HG03342 (cell line): ENCODE results near the gene AUTS2.

Experiments
- ATAC-seq: cut with Tn5 transposase; IDR thresholded peaks from one replicate; pipeline ENCODE4 v1.9.1; 2021; ENCODE audit warnings: mild to moderate bottlenecking, moderate library complexity; ENCODE audit not compliant: unreplicated experiment

Gene AUTS2

GRCh38 chr7:70210200-70210935 is 612.1 kb downstream of the AUTS2 start:
- no peak for ATAC-seq

DNA sequence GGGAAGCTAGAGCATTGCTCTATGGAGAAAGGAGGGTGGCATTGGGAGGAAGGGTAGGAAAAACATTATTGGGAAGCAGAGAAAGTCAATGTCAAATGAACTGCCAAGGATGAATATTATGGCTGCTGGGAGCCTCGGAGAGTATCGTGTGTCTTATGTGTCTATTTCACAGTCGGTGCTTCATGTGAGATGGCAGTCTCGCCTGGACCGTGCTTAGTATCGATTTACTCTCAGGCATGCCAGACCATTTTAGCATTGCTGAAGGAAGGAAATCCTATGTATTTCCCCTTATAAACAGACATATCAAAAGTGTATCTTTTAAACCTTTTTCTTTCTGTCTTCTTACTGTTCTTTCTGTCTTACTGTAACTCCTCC is 612.6 kb downstream of the AUTS2 start:
- ATAC-seq: no peak

DNA sequence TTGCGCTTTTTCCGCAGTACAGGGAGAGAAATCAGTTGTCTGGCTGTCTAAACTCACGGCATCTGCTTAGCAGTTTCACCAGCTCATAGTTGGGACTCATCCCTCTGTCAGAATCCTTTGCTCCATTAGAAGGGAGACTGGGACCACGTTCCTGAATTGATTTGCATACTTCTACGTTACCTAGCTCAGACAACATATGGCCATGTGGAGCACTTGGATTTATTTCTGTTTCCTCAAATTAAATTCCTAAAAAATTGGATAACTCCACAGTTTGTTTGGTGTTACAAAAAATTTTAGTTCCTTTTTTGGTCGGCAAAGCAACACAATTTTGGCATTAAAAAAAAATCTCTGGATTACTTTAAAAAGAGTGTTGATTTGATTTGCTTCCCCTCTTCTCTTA is 614.0 kb downstream of the AUTS2 start:
- no peak for ATAC-seq

DNA sequence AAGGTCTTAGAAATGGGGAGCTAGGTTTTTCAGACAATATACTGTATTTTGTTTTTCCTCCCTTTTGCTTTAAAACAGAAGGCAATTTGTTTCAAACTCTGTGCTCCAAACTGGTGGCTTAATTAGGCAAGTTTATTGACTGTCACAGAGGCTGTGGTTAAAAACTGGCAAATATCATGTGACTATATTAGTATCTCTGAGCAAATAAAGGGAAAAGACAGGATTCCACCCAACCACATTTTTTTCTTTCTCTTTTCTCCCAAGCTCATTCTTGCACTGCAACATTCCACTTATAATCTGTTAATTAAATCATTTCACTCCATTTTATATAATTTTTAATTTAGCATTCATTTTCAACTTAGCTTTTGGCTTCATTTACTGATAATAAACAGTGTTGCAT is 615.8 kb downstream of the AUTS2 start:
- ATAC-seq: no peak

DNA sequence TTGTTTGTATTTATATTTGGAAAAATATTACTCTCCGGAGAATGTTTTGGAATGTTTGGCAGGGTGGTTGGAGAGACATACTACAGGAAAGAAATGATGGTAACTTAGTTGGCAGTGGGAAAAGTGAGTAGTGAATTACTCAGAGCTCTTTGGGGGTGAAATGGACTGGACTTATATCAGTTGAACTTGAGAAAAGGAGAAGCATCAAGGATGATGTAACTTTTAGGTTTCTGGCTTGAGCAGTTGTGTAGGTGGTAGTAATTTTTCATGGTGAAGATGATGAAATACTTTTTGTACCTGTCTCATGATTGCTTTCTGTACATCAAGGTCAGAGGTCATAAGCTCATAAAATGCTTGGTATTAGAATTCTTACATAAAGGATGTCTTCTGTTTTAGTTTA is 617.2 kb downstream of the AUTS2 start:
- ATAC-seq: no peak

DNA sequence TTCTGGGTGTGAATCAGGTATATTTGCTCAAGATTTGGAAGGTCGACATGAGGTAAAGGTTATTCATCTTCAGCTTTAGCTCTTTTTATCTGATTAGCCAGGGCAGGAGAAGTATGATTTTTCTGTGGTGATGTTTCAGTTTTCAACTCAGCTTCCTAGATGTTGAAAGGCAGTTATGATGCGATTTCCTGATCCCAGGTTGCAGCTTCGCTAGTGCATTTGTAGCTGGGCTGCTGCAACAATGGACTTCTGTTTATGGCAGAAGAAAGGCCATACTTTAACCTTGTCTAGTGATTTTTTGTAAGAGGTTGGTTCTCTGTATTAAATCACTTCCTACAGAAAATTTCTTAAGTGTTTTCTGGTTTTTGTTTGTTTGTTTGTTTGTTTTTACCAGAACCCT is 619.3 kb downstream of the AUTS2 start:
- no peak for ATAC-seq

DNA sequence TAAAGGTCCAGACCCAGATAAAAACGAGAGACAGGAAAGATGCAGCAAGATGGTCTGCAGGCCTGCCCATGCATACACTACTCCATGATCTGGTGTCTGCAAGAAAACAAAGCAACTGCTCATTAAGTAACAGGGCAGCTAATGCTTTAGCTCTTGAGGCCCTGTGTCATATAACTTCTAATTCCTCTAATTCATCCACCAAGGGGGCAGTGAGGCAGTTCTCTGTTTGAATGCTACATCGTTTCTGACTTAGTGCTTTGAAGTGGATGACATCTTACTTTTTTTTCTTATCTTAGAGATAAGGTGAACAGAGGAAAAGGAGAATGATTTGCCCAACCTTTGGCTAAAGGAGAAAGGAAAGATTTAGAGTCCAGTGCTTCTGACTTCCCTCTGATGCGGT is 619.7 kb downstream of the AUTS2 start:
- no peak for ATAC-seq

GRCh38 chr7:70219061-70219460 is 620.8 kb downstream of the AUTS2 start:
- ATAC-seq: no peak

DNA sequence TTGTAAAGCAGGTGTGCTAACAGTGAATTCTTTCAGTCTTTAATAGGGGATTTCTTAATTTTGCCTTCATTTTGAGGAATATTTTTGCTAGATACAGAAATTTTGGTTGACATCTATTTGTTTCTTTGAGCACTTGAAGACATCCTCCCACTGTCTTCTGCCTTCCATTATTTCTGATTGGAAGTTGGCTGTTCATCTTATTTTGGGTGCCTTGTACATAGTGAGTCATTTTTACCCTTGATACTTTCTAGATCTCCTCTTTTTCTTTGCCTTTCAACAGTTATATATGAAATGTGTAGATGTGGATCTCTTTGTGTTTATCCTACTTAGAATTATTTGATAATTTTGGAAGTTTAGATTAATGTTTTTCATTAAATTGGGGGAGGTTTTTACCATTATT is 631.0 kb downstream of the AUTS2 start:
- no peak for ATAC-seq

DNA sequence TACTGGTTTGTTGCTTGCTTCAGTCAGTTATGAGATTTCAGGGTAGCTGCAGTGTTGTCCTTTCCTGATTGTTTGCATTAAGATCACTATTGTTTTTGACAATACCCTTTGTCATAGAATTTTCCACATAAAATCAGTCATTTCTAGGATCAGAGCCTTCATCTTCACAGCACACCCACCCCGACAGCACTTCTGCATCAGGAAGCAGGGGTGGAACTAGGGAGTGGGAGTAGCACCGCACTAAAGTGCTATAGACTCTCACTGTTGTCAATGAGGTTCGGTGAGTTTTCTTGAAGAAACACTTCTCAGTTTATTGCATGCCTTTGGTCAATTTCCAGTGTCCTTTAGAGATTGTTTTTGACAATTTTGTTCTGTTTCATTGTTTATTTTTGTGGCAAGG is 632.5 kb downstream of the AUTS2 start:
- ATAC-seq: no peak

GRCh38 chr7:70233776-70234175 is 635.5 kb downstream of the AUTS2 start:
- ATAC-seq: no peak

DNA sequence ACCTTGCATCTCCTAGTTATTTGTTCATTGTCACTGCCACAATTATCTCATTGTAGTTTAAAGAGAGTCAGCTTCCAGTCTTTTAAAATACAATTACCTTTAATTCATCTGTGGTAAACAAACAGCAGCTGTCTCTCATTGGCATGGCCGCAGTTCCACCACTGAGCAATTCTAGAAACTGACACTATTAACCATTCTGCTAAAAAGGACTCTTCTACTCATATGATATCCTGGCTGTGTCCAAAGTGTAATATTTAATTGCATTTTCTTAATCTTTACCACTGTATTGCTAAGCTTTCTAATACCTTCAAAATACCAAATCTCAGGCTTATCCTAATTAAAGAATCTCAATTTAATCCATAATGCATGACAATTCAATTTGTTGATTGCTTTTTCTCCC is 639.0 kb downstream of the AUTS2 start:
- no peak for ATAC-seq

GRCh38 chr7:70237831-70238575 is 639.7 kb downstream of the AUTS2 start:
- ATAC-seq: peak; percentile 100

DNA sequence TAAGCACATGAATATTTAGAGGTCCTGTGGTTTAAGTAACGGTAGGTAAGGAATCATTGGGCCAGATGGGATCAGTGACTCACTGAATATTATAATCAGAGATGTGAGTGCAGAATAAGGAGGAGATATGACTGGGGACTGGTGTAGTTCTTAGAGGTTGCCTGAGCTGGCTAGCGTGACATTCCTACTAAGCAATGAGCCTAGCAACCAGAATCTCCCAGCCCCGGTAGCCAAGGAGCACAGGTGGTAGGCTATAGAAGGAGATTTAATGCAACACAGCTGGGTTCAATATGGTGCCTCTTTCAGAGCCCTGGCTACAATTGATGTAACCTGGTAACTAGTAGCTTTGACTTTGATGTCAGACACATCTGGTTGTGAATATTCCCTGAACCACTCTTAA is 641.6 kb downstream of the AUTS2 start:
- ATAC-seq: no peak

DNA sequence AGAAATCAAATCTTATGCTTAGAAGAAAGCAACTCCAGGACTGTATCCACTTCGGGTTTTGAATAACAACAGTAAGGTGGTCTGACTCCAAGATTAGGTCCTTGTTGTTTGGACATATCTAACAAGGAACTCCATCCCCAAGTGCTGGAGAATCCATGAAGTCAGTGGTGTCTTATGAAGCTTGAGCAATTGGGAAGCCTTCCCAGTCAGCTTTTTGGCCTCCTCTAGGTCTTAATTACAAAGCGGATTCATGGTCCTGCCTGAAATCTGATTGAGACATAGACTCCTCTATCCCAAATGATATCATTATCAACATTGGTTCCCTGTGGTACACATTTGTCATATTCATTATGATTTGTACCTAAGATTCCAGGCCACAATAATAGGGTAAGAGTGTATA is 642.6 kb downstream of the AUTS2 start:
- ATAC-seq: no peak

DNA sequence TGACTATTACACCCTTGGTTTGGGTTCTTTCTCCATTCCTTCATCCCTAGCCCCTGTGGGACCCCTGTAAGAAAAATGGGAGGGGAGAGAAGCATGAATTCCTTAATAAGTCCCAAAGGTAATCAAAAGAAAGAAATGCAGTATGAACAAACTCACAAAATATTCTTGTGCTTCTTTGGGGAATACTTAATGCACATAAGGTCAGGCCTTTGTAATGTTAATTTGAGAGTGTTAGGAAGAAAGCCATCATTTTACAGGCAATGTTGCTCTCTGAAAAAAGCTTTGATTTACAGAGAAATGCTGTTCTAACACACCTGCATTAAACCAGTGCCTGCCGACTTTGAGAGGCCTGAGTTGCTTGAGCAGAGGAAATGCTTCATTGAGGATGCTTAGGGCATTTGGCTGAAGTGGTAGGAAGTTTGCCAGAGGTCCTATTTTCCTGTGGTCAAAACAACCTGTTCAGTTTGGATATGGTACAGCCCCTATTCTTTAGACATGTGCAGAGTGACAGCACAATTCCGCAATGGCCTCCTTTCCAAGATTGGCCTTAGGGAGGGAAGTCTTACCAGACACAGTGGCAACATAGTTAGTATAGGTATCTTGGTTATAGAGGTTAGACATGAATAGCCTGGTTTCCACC is 643.4 kb downstream of the AUTS2 start:
- ATAC-seq: no peak

- no peak for ATAC-seq
These were observed 644.6 kb downstream of the AUTS2 start for GRCh38 chr7:70242826-70243225.

- ATAC-seq: no peak
These were observed 645.2 kb downstream of the AUTS2 start for GRCh38 chr7:70243443-70243842.

GRCh38 chr7:70257921-70258320 is 659.6 kb downstream of the AUTS2 start:
- ATAC-seq: no peak

- no peak for ATAC-seq
These were observed 661.2 kb downstream of the AUTS2 start for GRCh38 chr7:70259502-70259901.

- no peak for ATAC-seq
These were observed 665.4 kb downstream of the AUTS2 start for GRCh38 chr7:70263471-70264255.
